ENCODE measurements around the gene RTCA.

GRCh38 chr1:100265562-100265930 is 470 bp upstream of the RTCA start:
- TF ChIP-seq EP300 (conservative IDR thresholded peaks at IDR 0.05; ENCODE audit: poor library complexity, severe bottlenecking), result no peak
- TF ChIP-seq CTCF (IDR thresholded peaks at IDR 0.05; ENCODE audit: poor library complexity, severe bottlenecking), result no peak
- TF ChIP-seq POLR2AphosphoS5 (IDR thresholded peaks at IDR 0.05), result no peak
- no peak for TF ChIP-seq EZH2 (IDR thresholded peaks at IDR 0.05; ENCODE audit: borderline replicate concordance, insufficient read depth, low read length, poor library complexity, severe bottlenecking)
- TF ChIP-seq REST (IDR thresholded peaks at IDR 0.05; ENCODE audit: borderline replicate concordance), result no peak
- no peak for TF ChIP-seq TAF1 (IDR thresholded peaks at IDR 0.05; ENCODE audit: low read depth)

All from neural cell (in vitro differentiated cells).